HUES48 (cell line): ENCODE measurements around the gene AGMO.
"Not testable (repeated sequence)": the region's sequence is repeated elsewhere in the genome, so short reads cannot be mapped to it uniquely, and the experiment has no call there.

Source experiments
- H3K27ac ChIP-seq: one replicate; pipeline ENCODE4 v1.7.0; 2013; ENCODE audit warnings: low read depth, low read length, inconsistent platforms
- H3K27me3 ChIP-seq: 2 replicates; pipeline ENCODE4 v1.6.1; 2013; ENCODE audit warnings: mild to moderate bottlenecking, low read length; ENCODE audit not compliant: control insufficient read depth, insufficient read depth
- H3K36me3 ChIP-seq: 2 replicates; pipeline ENCODE4 v1.6.1; 2013; ENCODE audit warnings: low read length; ENCODE audit not compliant: control insufficient read depth, insufficient read depth
- H3K4me1 ChIP-seq: 2 replicates; pipeline ENCODE4 v1.6.1; 2013; ENCODE audit warnings: mild to moderate bottlenecking, low read length; ENCODE audit not compliant: control insufficient read depth, insufficient read depth
- H3K4me3 ChIP-seq: 2 replicates; pipeline ENCODE4 v1.5.1; 2013; ENCODE audit warnings: mild to moderate bottlenecking, low read depth, low read length
- H3K9ac ChIP-seq: 2 replicates; pipeline ENCODE4 v1.6.1; 2013; ENCODE audit warnings: mild to moderate bottlenecking, low read depth, low read length, moderate library complexity
- H3K9me3 ChIP-seq: 2 replicates; pipeline ENCODE4 v1.6.1; 2013; ENCODE audit warnings: low read length; ENCODE audit not compliant: control insufficient read depth, insufficient read depth

Gene AGMO

DNA sequence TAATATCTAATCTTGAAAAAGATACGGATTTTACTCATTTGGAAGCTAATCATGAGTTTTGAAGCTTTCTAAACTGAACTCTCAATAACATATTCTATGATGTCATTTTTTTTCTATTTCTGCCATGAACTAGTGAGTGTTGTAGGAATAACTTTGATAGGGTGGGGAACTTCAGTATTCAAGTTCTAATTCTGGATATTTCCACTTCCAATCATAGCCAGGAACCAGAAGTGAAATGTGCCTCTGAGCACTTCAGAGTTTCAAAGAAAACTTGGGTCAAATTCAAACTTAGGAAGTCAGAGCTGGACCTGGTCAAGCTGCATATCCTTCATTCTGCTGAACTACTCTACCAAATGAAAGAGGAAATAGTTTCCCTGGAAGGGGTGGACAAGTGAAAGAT, 847 bp downstream of the AGMO start:
- Histone ChIP-seq H3K9me3 (no peaks in the 10 kb centered on the region), H3K9ac (no peak overlapping the region), H3K27me3 (no peaks in the 10 kb centered on the region), H3K4me1 (peaks cover 13% of the 10 kb centered on the region; the same call in 1 of the 2 replicates), H3K36me3 (no peaks in the 10 kb centered on the region), H3K4me3 (no peak overlapping the region), H3K27ac (no peak overlapping the region)

DNA sequence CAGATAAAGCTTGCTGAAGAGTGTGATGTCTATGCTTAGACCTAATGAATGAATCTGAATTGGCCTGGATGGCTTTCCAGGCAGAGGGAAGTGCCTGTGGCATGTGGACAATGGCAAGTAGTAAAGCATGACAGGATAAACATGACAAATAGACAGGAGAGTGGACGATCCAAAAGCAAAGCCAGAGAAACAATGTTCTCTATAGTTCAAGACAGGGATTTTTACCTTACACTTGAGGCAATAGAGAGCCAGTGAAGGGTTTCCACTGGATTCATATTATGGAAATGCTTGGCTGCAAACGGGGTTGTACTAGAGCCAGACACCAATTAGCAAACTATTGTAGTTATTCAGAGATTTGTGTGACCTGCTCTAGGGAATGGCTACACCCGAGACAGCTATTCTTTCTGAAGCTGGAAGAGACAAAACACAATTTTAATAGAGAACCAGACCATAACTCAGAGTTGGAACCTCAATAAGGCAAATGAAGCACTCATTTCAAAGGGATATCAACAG, 2.3 kb downstream of the AGMO start:
- H3K9me3 ChIP-seq: no peaks in the 10 kb centered on the region
- H3K36me3 ChIP-seq: no peaks in the 10 kb centered on the region
- H3K27ac ChIP-seq: no peak overlapping the region
- H3K4me1 ChIP-seq: peaks cover 13% of the 10 kb centered on the region; the same call in 1 of the 2 replicates
- H3K4me3 ChIP-seq: no peak overlapping the region
- H3K9ac ChIP-seq: no peak overlapping the region
- H3K27me3 ChIP-seq: no peaks in the 10 kb centered on the region

DNA sequence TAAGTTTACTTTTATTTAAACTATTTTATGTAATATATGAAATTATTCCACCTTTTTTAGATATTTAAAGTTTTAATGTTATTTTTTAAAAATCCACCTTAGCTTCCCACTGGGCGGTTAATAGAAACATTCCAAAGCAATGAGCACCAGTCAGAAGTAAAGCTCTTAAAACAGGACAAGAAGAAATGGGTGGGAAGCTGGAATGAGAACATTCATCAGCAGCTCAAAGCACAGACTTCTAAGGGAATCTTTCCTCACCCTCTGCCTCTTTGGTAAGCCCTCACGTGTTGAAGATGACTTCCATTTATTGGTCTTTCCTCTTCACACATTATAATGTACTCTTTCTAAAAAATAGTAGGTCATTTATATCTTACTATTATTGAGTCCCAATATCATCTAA, 3.1 kb downstream of the AGMO start:
- no peaks in the 10 kb centered on the region for H3K27me3 ChIP-seq
- no peak overlapping the region for H3K27ac ChIP-seq
- H3K4me1 ChIP-seq: peaks cover 17% of the 10 kb centered on the region; the same call in 1 of the 2 replicates
- H3K4me3 ChIP-seq: no peak overlapping the region
- H3K36me3 ChIP-seq: no peaks in the 10 kb centered on the region
- H3K9ac ChIP-seq: no peak overlapping the region
- no peaks in the 10 kb centered on the region for H3K9me3 ChIP-seq

DNA sequence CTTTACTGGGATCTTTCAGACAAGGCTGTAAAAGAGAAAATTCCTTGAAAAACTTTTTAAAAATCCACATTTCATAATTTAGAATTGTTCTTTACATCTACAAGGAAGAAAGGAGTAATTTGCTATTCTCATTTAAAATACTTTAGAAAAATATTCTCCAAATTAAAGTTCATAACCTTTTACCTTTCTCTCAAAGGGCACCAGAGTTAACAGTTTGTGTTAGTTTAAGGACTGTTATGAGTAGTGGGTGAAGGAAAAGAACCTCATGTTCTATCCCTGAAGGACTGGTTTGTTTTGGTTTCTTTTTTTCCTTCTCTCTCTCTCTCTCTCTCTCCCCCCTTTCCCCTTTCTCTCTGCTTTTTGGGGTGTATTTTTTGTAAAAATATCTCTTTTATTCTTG, 4.1 kb downstream of the AGMO start:
- Histone ChIP-seq H3K27ac (no peak overlapping the region), H3K4me1 (peaks cover 17% of the 10 kb centered on the region; the same call in 1 of the 2 replicates), H3K9me3 (no peaks in the 10 kb centered on the region), H3K4me3 (no peak overlapping the region), H3K36me3 (no peaks in the 10 kb centered on the region), H3K9ac (no peak overlapping the region), H3K27me3 (no peaks in the 10 kb centered on the region)

DNA sequence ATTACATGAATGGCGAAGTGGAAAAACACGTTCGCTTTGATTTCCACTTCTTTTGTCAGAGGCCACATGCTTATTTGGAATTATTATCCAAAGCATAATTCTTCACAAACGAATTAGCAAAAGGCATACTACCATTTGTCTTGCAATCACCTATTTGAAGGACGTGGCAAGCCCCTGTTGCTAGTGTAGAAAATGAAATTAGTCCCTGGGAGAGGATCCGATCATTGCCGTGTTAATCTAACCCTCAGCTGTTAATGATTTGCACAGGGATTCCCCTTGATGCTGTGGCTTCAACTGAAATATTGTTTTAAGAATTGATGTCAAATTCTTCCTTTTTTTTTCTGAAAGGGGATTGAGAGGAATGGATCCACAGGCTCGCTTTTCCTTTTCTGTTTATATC, 4.6 kb downstream of the AGMO start:
- no peak overlapping the region for H3K4me3 ChIP-seq

DNA sequence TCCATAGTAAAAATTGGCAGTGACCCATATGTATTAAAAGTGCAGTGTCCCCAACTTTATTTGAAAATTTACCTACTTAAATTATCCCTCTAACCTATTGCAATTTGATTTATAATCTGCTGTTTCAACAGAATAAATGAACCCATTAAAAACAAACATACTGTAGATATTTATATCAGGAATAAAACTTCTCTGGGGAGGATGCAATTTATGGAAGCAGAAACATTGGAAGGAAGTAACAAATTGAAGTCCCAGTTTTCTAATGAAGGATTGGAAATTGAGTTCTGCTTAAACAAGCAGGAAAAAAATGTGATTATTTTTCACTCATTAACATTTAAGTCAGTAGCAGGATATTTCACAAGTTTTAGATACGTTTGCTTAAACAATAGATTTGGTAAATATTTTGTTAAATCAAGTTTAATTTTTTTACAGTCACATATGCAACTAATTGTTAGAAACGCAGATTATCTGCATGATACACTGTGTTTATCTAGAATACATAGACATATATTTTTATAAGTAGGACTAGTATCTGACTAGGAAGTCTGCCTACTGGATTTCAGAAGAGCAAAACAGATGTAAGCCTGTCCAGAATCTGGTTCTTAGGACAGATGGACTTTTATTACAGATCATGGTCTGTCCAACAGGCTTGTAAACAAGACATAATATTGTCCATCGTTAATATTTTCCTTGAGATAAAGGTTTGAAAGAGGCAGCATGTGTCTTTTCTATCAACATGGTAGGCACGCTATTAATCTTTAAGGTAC, 5.3 kb downstream of the AGMO start:
- H3K36me3 ChIP-seq: no peaks in the 10 kb centered on the region

More for the DNA sequence above, 4.6 kb downstream of the AGMO start:
- Histone ChIP-seq H3K9me3 (no peaks in the 10 kb centered on the region), H3K36me3 (no peaks in the 10 kb centered on the region), H3K9ac (no peak overlapping the region), H3K27ac (no peak overlapping the region), H3K4me1 (peaks cover 17% of the 10 kb centered on the region; the same call in 1 of the 2 replicates), H3K27me3 (no peaks in the 10 kb centered on the region)

DNA sequence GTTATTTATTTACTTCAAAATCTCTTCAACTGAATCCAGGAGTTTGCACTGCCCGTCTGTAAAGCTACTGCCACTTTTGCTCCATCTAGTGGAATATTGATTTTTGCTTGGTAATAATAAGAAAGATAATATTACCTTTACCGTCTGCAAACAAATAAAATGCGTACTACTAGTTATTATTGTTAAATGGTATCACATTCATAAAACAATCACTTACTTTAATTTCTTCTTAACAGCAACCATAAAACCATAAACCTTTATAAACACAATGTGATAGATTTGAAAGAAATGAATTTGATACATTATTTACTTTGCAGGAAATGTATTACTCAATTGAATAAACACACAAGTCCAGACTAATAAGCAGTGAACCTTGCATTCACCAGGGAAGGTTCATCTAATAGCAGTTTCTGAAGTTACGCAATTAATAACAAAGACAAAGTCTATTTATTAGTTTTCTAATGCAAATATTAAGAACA, 6.4 kb downstream of the AGMO start:
- Histone ChIP-seq H3K9ac (no peak overlapping the region), H3K27me3 (no peaks in the 10 kb centered on the region), H3K9me3 (no peaks in the 10 kb centered on the region), H3K36me3 (no peaks in the 10 kb centered on the region), H3K4me3 (no peak overlapping the region), H3K4me1 (peaks cover 12% of the 10 kb centered on the region; the same call in 1 of the 2 replicates), H3K27ac (no peak overlapping the region)

More for the DNA sequence above, 5.3 kb downstream of the AGMO start:
- Histone ChIP-seq H3K4me1 (peaks cover 14% of the 10 kb centered on the region; the same call in 1 of the 2 replicates), H3K9me3 (no peaks in the 10 kb centered on the region), H3K9ac (no peak overlapping the region), H3K27ac (no peak overlapping the region), H3K4me3 (no peak overlapping the region), H3K27me3 (no peaks in the 10 kb centered on the region)

DNA sequence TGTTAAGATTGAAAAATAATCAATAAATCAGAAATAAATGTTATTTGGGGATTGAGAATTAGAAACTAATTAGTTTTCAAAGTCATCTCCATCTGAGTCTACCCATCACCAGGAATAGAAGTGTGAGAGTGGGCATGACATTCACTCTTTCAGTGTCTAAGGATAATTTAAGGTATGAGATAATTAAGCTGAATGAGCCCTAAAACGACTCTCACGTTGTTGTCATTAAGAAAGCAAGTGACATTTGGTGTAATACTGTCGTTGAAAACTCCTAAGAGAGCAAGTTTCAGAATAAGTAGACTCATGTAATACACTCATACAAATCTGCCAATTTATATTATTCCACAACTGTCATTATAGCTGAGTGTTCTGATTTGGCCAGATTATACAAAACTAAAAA, 7.1 kb downstream of the AGMO start:
- Histone ChIP-seq H3K4me1 (peaks cover 12% of the 10 kb centered on the region; the same call in 1 of the 2 replicates), H3K9ac (no peak overlapping the region), H3K9me3 (no peaks in the 10 kb centered on the region), H3K4me3 (no peak overlapping the region), H3K36me3 (no peaks in the 10 kb centered on the region), H3K27me3 (no peaks in the 10 kb centered on the region), H3K27ac (no peak overlapping the region)

DNA sequence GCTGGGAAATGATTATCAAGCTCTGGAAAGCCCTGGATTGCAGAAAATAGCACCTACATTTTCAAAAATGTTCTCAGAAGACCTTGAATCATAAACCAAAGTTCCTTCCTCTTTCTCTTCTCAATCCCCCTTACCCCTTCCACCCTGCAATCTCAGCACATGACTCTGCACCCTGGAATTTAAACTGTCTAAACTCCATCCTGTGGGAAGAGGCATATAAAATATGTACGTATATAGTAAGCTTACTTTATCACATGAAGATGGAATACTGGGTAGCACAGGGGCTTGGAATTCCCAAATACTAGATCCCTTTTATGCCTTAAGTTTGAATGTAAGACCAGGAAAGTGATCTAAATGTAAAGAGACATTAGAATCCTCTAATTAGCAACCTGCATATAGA, 7.7 kb downstream of the AGMO start:
- no peak overlapping the region for H3K4me3 ChIP-seq
- H3K9ac ChIP-seq: no peak overlapping the region
- no peaks in the 10 kb centered on the region for H3K9me3 ChIP-seq
- no peak overlapping the region for H3K27ac ChIP-seq
- no peaks in the 10 kb centered on the region for H3K36me3 ChIP-seq
- no peaks in the 10 kb centered on the region for H3K27me3 ChIP-seq
- peaks cover 8% of the 10 kb centered on the region; the same call in 1 of the 2 replicates for H3K4me1 ChIP-seq

DNA sequence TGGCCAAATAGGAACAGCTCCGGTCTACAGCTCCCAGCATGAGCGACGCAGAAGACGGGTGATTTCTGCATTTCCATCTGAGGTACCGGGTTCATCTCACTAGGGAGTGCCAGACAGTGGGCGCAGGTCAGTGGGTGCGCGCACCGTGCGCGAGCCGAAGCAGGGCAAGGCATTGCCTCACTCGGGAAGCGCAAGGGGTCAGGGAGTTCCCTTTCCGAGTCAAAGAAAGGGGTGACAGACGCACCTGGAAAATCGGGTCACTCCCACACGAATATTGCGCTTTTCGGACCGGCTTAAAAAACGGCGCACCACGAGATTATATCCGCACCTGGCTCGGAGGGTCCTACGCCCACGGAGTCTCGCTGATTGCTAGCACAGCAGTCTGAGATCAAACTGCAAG, 14.5 kb downstream of the AGMO start:
- H3K4me3 ChIP-seq: peak overlapping the region; percentile 54; the same call in 1 of the 2 replicates
- not testable (repeated sequence) for H3K27me3 ChIP-seq, H3K9me3 ChIP-seq, H3K27ac ChIP-seq, H3K4me1 ChIP-seq, H3K36me3 ChIP-seq
- H3K9ac ChIP-seq: peak overlapping the region; percentile 63

DNA sequence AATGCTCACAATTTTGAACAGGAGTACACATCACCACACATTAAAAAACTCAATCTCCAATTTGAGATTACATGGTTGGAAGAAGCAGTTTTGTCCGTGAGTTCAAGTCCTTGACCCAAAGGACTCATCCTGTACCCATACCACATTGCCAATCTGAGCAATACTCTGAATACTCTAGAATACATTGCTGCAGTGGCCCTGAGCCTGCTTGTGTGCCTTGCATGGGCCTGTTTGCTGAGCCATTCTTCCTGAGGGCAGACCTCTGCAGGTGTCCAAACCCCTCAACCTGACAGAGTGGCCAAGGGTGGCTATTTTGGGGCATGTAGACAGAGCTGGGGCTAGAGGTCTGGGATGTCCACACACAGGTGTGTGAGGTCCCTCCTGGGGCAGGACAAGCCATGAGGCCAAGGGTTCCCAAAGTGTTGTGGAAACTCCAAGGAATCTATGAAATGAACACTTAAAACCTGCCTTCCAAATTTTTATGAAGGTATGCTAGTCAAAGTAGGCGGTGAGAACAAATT, 15.5 kb downstream of the AGMO start:
- Histone ChIP-seq H3K36me3 (no peaks in the 10 kb centered on the region), H3K4me1 (peaks cover 10% of the 10 kb centered on the region; the same call in 1 of the 2 replicates), H3K27ac (no peak overlapping the region), H3K27me3 (no peaks in the 10 kb centered on the region), H3K4me3 (peak overlapping the region; percentile 54; the same call in 1 of the 2 replicates), H3K9ac (no peak overlapping the region), H3K9me3 (no peaks in the 10 kb centered on the region)
